Sigmoid colon (tissue), 7 donors: Measurements from ENCODE around the gene RSL1D1. TPM values are rescaled to one million over a fixed set of nuclear protein-coding genes. Genes with fewer than 3 reads are reported as not detected.

Experiments
- DNase-seq: peaks from one replicate; pipeline ENCODE4 v3.0.0-alpha.2; 2019
- H3K27ac ChIP-seq, 4 donors: fragments of 200-600 bp; sonication (generic); one replicate each; pipeline ENCODE4 v1.5.1; 2016 to 2019; ENCODE audit warnings: mild to moderate bottlenecking in 1 of 4
- H3K27me3 ChIP-seq, 3 donors: fragments of 200-600 bp; sonication (generic); one replicate each; pipeline ENCODE4 v1.5.1; 2019; ENCODE audit warnings: mild to moderate bottlenecking in 1 of 3
- H3K36me3 ChIP-seq, 4 donors: fragments of 200-600 bp; sonication (generic); one replicate each; pipeline ENCODE4 v1.5.1; 2016 to 2019
- H3K4me1 ChIP-seq, 4 donors: fragments of 200-600 bp; sonication (generic); one replicate each; pipeline ENCODE4 v1.5.1; 2017 to 2019
- H3K4me3 ChIP-seq, 4 donors: fragments of 200-600 bp; sonication (generic); one replicate each; pipeline ENCODE4 v1.5.1; 2017 to 2019; ENCODE audit warnings: mild to moderate bottlenecking in 2 of 4, moderate library complexity in 1 of 4
- H3K9me3 ChIP-seq, 4 donors: fragments of 200-600 bp in 3 of 4; sonication (generic) in 3 of 4; one replicate each; pipeline versions ENCODE4 v1.5.1 to v1.6.1; 2013 to 2019
- EP300 ChIP-seq, 4 donors: sonication (generic); formaldehyde crosslinking; IDR thresholded peaks; one replicate each; pipeline ENCODE4 v1.6.1; 2017; ENCODE audit warnings: antibody characterized with exemption in 4 of 4
- POLR2A ChIP-seq, 2 donors: fragments of 450-650 bp; IDR thresholded peaks; one replicate each; pipeline ENCODE4 v1.6.1; 2016; ENCODE audit warnings: antibody characterized with exemption in 2 of 2, mild to moderate bottlenecking in 2 of 2, moderate library complexity in 2 of 2
- POLR2AphosphoS5 ChIP-seq, 4 donors: sonication (generic); formaldehyde crosslinking; IDR thresholded peaks; one replicate each; pipeline ENCODE4 v1.6.1; 2017; ENCODE audit warnings: antibody characterized with exemption in 4 of 4
- WGBS, 2 donors: extraction: QIAGEN DNeasy Blood & Tissue Kit; methylation state at CpG; one replicate each; pipeline ENCODE4 v1.1.7; 2013; 5-methylcytosine and 5-hydroxymethylcytosine counted together
- intact Hi-C: fragments of 100-400 bp; cut with DNase I; formaldehyde crosslinking; loops from one replicate; pipeline ENCODE4 v1.15.1; 2023
- polyA plus RNA-seq, 3 donors: library from polyadenylated mRNA; stranded (reverse); fragments of 200-250 nt; gene quantifications; one replicate each; pipeline ENCODE4 v1.2.3, GENCODE V29; 2013
- total RNA-seq, 4 donors: library from RNA; depleted of rRNA; stranded (reverse); fragments of >200 nt; gene quantifications; one replicate each; pipeline ENCODE4 v1.1.0, GENCODE V29; 2016
- TF ChIP-seq, protein P1 (sequence below), 4 experiments: fragments of 450-650 bp in 3 of 4; fragments of 200-600 bp in 1 of 4; IDR thresholded peaks; one replicate each; pipeline ENCODE4 v1.5.1; 2016 to 2019; ENCODE audit warnings: antibody characterized with exemption in 4 of 4, mild to moderate bottlenecking in 3 of 4, moderate library complexity in 2 of 4
- donor health status: healthy with polysubstance abuse.
- donor health status: Bipolar disorder and iron deficiency.
- donor health status: healthy.

RSL1D1 gene
- 100 to 1,000 TPM; 134 to 177 (median 148) TPM for total RNA-seq
- 10 to 100 TPM; 36.5 to 85.5 (median 78.7) TPM for polyA plus RNA-seq

GRCh38 chr16:11851294-11852091 lies at the start of gene RSL1D1:
Gene RSL1D1 (minus strand): TSS chr16:11851542. CDS start chr16:11851512, 30 bp downstream.
- Histone ChIP-seq H3K4me1 (peaks cover 0 to 45% (median 40%) of the 10 kb centered on the region in 4 donors), H3K9me3 (no peaks in the 10 kb centered on the region), H3K4me3 (peak within 1 kb of the TSS; percentile 63 to 97 (median 94)), H3K27me3 (no peaks in the 10 kb centered on the region), H3K36me3 (peaks cover 10 to 33% (median 18%) of the 10 kb centered on the region in 4 donors), H3K27ac (peak within 1 kb of the TSS; percentile 82 to 94 (median 92))
- peak; percentile 96 for DNase-seq
- TF ChIP-seq, protein P1, sequence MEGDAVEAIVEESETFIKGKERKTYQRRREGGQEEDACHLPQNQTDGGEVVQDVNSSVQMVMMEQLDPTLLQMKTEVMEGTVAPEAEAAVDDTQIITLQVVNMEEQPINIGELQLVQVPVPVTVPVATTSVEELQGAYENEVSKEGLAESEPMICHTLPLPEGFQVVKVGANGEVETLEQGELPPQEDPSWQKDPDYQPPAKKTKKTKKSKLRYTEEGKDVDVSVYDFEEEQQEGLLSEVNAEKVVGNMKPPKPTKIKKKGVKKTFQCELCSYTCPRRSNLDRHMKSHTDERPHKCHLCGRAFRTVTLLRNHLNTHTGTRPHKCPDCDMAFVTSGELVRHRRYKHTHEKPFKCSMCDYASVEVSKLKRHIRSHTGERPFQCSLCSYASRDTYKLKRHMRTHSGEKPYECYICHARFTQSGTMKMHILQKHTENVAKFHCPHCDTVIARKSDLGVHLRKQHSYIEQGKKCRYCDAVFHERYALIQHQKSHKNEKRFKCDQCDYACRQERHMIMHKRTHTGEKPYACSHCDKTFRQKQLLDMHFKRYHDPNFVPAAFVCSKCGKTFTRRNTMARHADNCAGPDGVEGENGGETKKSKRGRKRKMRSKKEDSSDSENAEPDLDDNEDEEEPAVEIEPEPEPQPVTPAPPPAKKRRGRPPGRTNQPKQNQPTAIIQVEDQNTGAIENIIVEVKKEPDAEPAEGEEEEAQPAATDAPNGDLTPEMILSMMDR (IDR thresholded peaks at IDR 0.05), result no peak
- TF ChIP-seq POLR2AphosphoS5 (IDR thresholded peaks at IDR 0.05) (peak; percentile 95 to 97 (median 95)), EP300 (IDR thresholded peaks at IDR 0.05) (peak in 1 of 4 donors; percentile 64), POLR2A (IDR thresholded peaks at IDR 0.05) (peak; percentile 83 to 87)
- 0 to 1% methylated on average over 57 of the region's 57 CpGs for WGBS, 2 donors
- intact Hi-C loops, result loop anchor here (1.0 to 10.0 kb wide), 5 partner anchors 55 to 213 kb away; partner anchors contain the start of genes SNX29, TXNDC11 and ZC3H7A

- TF ChIP-seq POLR2AphosphoS5 (IDR thresholded peaks at IDR 0.05) (no peak), POLR2A (IDR thresholded peaks at IDR 0.05) (no peak)
- TF ChIP-seq, protein P1 (IDR thresholded peaks at IDR 0.05), result no peak
- 71 to 81% methylated on average over 3 of the region's 3 CpGs for WGBS, 2 donors
These were observed 49.7 kb upstream of the RSL1D1 start for GRCh38 chr16:11901091-11901490.

DNA sequence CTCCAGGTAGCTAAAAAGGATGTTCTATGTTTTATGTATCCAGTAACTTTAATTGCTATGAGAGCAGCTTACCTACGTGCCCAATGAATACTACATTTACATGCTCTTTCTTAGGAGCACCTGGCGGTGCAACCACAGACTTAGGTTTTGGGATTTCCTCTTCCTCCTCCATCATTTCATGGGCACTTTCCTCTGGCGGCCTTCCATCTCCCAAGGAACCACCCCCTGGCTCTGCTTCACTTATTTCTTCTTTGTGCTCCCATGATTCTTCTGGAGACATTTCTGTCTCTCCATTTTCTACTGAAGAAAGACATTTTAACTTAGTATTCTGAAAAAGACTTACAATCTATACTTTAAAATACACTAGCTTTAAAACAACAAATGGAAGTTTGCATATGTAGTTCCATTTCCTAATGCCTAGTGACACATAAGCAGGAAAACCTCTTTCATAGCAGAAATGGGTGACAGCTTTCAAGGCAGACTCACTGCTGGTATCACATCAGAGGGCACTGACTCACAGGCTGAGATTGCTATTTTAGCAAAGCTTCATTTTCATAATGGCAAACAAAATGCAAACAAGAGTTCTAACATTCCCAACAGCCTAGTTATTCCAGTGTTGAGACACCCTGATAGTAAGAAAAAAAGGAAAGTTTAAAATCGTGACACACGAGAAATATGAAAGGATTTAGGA lies 45.3 kb upstream of the RSL1D1 start:
- Histone ChIP-seq H3K4me1 (peaks cover 0 to 31% (median 9%) of the 10 kb centered on the region in 4 donors), H3K36me3 (peaks cover 3 to 47% (median 11%) of the 10 kb centered on the region in 4 donors), H3K27ac (no peak overlapping the region), H3K9me3 (no peaks in the 10 kb centered on the region), H3K4me3 (no peak overlapping the region), H3K27me3 (no peaks in the 10 kb centered on the region)
- no peak for DNase-seq
- TF ChIP-seq, protein P1 (IDR thresholded peaks at IDR 0.05), result no peak
- TF ChIP-seq EP300 (IDR thresholded peaks at IDR 0.05), result no peak
- TF ChIP-seq POLR2AphosphoS5 (IDR thresholded peaks at IDR 0.05), result no peak
- no peak for TF ChIP-seq POLR2A (IDR thresholded peaks at IDR 0.05)
- intact Hi-C loops, result no loop called here
- WGBS, 2 donors, result 83 to 86% methylated on average over 5 of the region's 5 CpGs

More at GRCh38 chr16:11901091-11901490, 49.7 kb upstream of the RSL1D1 start:
- H3K27me3 ChIP-seq, result no peaks in the 10 kb centered on the region
- no peaks in the 10 kb centered on the region for H3K9me3 ChIP-seq
- H3K36me3 ChIP-seq, result peaks cover 0 to 3% (median 0%) of the 10 kb centered on the region in 4 donors
- intact Hi-C loops, result no loop called here
- no peak for DNase-seq
- no peak overlapping the region for H3K4me3 ChIP-seq
- peaks cover 0 to 61% (median 32%) of the 10 kb centered on the region in 4 donors for H3K4me1 ChIP-seq
- H3K27ac ChIP-seq, result no peak overlapping the region

GRCh38 chr16:11893571-11893970 lies 42.2 kb upstream of the RSL1D1 start:
- Histone ChIP-seq H3K4me1 (peaks cover 0 to 8% (median 0%) of the 10 kb centered on the region in 4 donors), H3K36me3 (peaks cover 3 to 75% (median 18%) of the 10 kb centered on the region in 4 donors), H3K9me3 (no peaks in the 10 kb centered on the region), H3K4me3 (no peak overlapping the region), H3K27me3 (no peaks in the 10 kb centered on the region), H3K27ac (no peak overlapping the region)
- 87 to 91% methylated on average over 2 of the region's 2 CpGs for WGBS, 2 donors
- TF ChIP-seq EP300 (IDR thresholded peaks at IDR 0.05) (no peak), POLR2AphosphoS5 (IDR thresholded peaks at IDR 0.05) (no peak), POLR2A (IDR thresholded peaks at IDR 0.05) (no peak)
- TF ChIP-seq, protein P1 (IDR thresholded peaks at IDR 0.05), result no peak
- DNase-seq, result no peak
- intact Hi-C loops, result no loop called here
